ENCODE results near the gene NEUROD1.
A peak's percentile ranks its signal among the peaks of the same experiment; 100 is the strongest.

DNA sequence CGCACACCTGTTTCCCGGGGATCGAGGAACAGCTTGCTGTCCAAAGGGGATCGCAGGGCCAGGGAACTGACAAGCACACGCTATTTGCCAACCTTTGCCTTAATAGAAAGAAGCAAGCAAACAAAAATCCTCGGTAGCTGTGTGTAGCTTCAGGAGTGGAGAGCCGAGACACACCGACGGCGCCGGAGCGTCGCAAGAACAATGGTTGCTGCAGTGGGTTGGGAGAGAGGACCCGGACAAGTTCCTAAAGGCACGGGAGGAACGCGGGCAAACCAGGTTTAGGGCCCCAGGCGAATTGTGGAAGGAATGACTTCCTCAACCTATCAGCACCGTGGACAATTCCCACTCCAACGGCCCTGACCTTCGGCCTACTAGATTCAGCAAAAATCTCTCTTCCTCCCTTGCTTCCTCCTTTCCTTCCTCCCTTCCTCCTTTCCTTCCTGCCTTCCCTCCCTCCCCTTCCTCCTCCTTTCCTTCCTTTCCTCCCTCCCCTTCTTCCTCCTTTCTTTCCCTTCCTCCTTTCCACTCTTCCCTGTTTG is 4.9 kb upstream of the NEUROD1 start:
- TF ChIP-seq, protein P1, sequence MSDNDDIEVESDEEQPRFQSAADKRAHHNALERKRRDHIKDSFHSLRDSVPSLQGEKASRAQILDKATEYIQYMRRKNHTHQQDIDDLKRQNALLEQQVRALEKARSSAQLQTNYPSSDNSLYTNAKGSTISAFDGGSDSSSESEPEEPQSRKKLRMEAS (IDR thresholded peaks at IDR 0.05), result no peak
- TF ChIP-seq TAF1 (IDR thresholded peaks at IDR 0.05; ENCODE audit: low read depth) (no peak), RAD21 (IDR thresholded peaks at IDR 0.05; ENCODE audit: low read depth) (no peak), CEBPB (IDR thresholded peaks at IDR 0.05) (no peak), FOXM1 (IDR thresholded peaks at IDR 0.05; ENCODE audit: borderline replicate concordance, low read depth) (no peak), EP300 (IDR thresholded peaks at IDR 0.05; ENCODE audit: borderline replicate concordance) (no peak), YY1 (IDR thresholded peaks at IDR 0.05; ENCODE audit: low read depth) (no peak), ZBTB7A (IDR thresholded peaks at IDR 0.05; ENCODE audit: low read depth) (no peak), TCF12 (IDR thresholded peaks at IDR 0.05; ENCODE audit: low read depth) (no peak), NFIC (IDR thresholded peaks at IDR 0.05) (no peak)
- TF ChIP-seq, protein P2, sequence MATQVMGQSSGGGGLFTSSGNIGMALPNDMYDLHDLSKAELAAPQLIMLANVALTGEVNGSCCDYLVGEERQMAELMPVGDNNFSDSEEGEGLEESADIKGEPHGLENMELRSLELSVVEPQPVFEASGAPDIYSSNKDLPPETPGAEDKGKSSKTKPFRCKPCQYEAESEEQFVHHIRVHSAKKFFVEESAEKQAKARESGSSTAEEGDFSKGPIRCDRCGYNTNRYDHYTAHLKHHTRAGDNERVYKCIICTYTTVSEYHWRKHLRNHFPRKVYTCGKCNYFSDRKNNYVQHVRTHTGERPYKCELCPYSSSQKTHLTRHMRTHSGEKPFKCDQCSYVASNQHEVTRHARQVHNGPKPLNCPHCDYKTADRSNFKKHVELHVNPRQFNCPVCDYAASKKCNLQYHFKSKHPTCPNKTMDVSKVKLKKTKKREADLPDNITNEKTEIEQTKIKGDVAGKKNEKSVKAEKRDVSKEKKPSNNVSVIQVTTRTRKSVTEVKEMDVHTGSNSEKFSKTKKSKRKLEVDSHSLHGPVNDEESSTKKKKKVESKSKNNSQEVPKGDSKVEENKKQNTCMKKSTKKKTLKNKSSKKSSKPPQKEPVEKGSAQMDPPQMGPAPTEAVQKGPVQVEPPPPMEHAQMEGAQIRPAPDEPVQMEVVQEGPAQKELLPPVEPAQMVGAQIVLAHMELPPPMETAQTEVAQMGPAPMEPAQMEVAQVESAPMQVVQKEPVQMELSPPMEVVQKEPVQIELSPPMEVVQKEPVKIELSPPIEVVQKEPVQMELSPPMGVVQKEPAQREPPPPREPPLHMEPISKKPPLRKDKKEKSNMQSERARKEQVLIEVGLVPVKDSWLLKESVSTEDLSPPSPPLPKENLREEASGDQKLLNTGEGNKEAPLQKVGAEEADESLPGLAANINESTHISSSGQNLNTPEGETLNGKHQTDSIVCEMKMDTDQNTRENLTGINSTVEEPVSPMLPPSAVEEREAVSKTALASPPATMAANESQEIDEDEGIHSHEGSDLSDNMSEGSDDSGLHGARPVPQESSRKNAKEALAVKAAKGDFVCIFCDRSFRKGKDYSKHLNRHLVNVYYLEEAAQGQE (IDR thresholded peaks at IDR 0.05; ENCODE audit: low read depth), result peak; percentile 86
